ENCODE measurements around the gene NDOR1. TPM values are rescaled to one million over a fixed set of nuclear protein-coding genes. Genes with fewer than 3 reads are reported as not detected.
A peak's percentile ranks its signal among the peaks of the same experiment; 100 is the strongest.

Gene NDOR1
- total RNA-seq, 1 experiment from 2014 or later: 4.9 TPM

- no peak for DNase-seq (ENCODE audit: low spot score)
Measured at GRCh38 chr9:137182836-137183235, 22.7 kb upstream of the NDOR1 start.

GRCh38 chr9:137183980-137184595 lies 21.4 kb upstream of the NDOR1 start:
- no peak for DNase-seq (ENCODE audit: low spot score)

DNA sequence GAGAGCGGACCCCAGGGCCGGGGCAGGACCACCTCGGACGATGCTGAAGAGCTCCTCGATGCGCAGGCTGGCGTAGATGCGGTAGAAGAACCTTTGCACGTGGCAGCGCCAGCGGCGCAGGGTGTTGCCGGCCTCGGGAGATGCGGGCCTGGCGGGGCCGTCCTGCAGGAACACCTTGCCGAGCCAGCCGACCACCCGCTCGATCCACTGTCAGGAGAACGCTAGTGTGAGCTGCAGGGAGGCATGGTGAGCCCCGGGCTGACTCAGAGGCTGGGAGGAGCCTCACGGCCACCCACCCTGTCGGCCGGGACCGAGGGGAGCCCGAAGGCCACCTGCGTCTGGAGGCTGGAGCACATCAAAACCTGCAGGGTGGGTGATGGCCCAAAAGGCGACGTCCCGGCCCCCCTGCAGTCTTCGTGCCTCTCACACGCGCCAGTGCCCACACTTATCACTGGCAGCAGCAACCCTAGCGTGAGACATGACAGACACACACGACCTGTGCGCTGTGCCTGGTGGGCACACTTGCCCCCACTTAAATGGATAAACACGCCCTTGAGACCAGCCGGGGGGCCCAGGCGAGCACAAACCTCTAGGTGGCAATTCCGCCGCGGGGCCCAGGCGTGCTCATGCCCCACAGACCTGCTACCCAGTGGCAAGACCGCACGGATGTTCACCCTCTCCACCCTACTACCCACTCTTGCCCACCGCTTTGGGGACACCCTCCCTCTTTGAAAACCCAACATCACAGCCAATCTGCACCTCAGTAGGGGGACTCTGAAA lies 20.4 kb upstream of the NDOR1 start:
- DNase-seq (ENCODE audit: low spot score): no peak

- no peak for DNase-seq (ENCODE audit: low spot score)
Measured at GRCh38 chr9:137185921-137186320, 19.6 kb upstream of the NDOR1 start.

- DNase-seq (ENCODE audit: low spot score): no peak
Measured at GRCh38 chr9:137186385-137186784, 19.1 kb upstream of the NDOR1 start.

DNA sequence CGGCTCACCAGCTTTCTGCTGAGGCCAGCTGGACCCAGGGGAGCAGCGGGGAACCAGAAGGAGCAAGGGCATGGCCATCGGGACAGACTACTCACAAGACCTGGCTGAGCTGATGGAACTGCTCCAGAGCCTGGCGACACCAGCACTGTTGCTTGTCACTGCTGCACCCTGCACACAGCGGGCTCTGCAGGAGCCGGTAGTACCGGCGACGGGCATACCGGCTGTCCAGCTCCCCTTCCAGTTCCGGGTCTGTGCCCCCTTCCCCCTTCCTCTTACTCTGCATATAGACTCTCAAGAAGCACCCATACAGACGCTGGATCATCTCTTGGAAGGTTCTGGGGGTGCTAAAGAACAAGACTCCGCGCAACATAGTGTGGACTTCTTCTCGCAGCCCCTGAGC lies 18.1 kb upstream of the NDOR1 start:
- no peak for DNase-seq (ENCODE audit: low spot score)

- no peak for DNase-seq (ENCODE audit: low spot score)
Measured at GRCh38 chr9:137188086-137188489, 17.4 kb upstream of the NDOR1 start.

- DNase-seq (ENCODE audit: low spot score): peak; percentile 87
Measured at GRCh38 chr9:137188490-137189296, 16.8 kb upstream of the NDOR1 start, which contains the start of the genes ANAPC2 and SSNA1. Gene ANAPC2 (minus strand): TSS chr9:137188560. CDS start chr9:137188532, 28 bp downstream. Gene SSNA1 (plus strand): TSS chr9:137188676. CDS start chr9:137188727, 51 bp downstream.

- DNase-seq (ENCODE audit: low spot score): no peak
Measured at GRCh38 chr9:137189297-137190295, 15.9 kb upstream of the NDOR1 start.

- DNase-seq (ENCODE audit: low spot score): no peak
Measured at GRCh38 chr9:137190315-137190856, 15.1 kb upstream of the NDOR1 start.

DNA sequence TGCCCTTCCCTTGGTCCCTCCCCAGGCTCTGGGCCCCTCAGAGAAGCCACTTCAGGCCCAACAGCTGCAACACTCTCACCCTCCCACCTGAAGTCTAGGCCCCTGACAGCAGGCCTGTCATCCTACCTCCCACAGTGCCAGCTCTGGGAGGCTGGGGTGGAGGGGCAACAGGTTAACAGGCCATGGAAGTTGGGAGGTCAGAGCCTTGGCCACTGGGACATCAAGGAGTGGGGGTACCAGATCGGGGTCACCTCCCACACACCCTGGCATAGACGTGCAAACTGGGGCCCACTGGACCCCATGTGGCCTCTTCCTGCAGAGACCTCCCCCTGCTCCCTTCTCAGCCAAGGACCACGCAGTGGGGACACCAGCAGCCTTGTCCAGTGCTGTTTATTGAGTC lies 14.3 kb upstream of the NDOR1 start:
- DNase-seq (ENCODE audit: low spot score): no peak

- no peak for DNase-seq (ENCODE audit: low spot score)
Measured at GRCh38 chr9:137191691-137192447, 13.6 kb upstream of the NDOR1 start.

DNA sequence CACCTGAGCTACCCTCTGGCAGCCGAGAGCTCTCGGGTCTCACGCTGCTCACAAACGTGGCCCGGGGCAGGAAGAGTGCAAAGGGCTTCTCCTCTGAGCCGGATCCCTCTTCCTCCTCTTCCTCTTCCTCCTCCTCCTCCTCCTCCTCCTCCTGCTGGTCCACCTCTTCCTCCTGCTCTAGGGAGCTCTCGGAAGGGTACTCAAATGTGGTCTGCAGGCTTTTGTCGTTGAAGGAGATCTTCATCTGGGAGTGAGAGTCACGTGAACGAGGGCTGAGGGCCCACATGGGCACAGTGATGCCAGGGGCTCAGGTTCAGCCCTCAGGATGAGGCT lies 13.1 kb upstream of the NDOR1 start:
- DNase-seq (ENCODE audit: low spot score): no peak

- no peak for DNase-seq (ENCODE audit: low spot score)
Measured at GRCh38 chr9:137192859-137193258, 12.6 kb upstream of the NDOR1 start.

DNA sequence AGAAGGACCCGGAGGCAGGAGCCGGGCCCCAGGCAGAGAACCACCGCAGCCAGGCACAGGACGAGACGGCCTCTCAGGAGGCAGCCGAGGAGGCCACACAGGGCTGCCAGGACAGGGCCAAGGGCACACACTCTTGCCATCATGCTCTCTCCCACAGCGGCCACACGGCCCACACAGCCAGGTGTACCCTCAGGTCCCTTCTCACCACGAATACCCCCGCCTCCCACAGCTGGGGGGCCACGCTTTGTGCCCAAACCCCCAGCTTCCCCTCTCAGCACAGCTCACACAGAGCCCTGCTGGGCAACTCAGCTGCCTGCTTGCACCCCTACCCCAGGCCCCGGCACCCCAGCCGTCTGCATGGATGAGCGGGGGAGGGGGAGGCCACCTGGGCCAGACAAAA lies 11.7 kb upstream of the NDOR1 start:
- no peak for DNase-seq (ENCODE audit: low spot score)

GRCh38 chr9:137194388-137194787 lies 11.1 kb upstream of the NDOR1 start:
- no peak for DNase-seq (ENCODE audit: low spot score)

- DNase-seq (ENCODE audit: low spot score): no peak
Measured at GRCh38 chr9:137194909-137195308, 10.6 kb upstream of the NDOR1 start.

- DNase-seq (ENCODE audit: low spot score): no peak
Measured at GRCh38 chr9:137195525-137196220, 9.8 kb upstream of the NDOR1 start.

DNA sequence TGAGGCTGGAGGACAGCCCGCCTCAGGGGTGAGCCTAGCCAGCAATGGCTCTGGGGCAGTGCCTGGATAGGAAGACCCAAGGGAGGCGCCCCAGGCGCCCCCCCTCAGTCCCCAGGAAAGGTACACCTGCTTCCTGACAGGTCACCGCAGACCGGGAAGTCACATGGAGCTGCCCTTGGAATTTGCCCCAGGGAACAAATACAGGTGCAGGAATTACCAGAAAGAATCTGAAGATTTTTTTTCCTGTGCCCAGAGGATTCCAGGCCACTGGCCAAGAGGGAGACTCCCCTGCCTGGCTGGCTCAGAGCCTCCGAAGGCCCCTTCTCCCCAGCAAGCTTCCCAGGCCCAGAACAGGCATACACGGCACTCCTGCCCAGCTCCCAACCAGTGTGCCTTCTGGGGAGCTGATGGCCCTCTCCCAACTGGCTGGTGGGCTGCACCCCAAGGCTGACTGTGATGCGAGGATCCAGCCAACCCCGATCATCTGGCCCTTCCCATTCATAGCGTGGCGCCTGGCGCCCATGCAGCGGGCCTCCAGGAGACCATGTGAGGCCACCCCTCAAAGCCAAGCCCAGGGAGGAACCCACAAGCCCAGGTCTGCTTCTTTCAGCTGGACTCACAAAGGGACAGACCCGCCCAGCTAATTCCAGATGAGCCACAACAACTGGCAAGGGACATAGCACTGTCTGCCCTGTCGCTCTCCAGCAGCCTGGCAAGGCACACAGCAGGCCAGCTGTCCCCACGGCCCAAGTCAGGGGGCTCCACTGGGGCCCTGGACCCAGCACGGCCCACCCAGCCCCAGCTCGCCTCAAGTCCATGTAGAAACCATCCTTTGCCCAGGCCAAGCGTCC lies 7.2 kb upstream of the NDOR1 start:
- no peak for DNase-seq (ENCODE audit: low spot score)
